Measurements from ENCODE around the gene SPRED1. TPM values are rescaled to one million over a fixed set of nuclear protein-coding genes. Genes with fewer than 3 reads are reported as not detected.

Gene SPRED1
- total RNA-seq, 1 donor from 2014 or later: 22.9 TPM

DNA sequence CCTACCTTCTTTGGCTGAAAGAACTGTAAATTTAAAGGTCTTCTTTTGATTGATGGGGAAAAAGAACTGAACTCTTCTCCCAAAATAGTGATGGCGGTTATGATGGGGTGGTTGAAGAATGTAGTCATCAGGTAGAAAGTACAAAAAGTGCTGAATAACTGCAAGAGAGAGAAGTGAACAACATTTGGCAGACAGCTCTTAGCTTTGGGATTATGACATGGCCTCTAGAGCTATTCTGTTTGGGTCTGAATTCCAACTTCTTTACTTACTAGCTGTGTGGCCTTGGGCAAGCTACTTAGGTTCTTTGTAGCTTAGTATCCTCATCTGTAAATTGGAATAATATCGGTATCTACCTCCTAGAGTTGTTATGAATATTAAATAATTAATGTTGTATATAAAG, 91.7 kb downstream of the SPRED1 start:
- Mint-ChIP-seq H3K36me3 (ENCODE audit: insufficient read depth) (peaks cover 19% of the 10 kb centered on the region), H3K27me3 (no peaks in the 10 kb centered on the region), H3K4me3 (ENCODE audit: low read depth) (no peak overlapping the region), H3K9me3 (ENCODE audit: low read depth) (no peaks in the 10 kb centered on the region), H3K4me1 (ENCODE audit: low read depth) (peaks cover 5% of the 10 kb centered on the region), H3K27ac (no peak overlapping the region)
- no peak for DNase-seq (ENCODE audit: low spot score, unreplicated experiment)
- TF ChIP-seq, protein P1, sequence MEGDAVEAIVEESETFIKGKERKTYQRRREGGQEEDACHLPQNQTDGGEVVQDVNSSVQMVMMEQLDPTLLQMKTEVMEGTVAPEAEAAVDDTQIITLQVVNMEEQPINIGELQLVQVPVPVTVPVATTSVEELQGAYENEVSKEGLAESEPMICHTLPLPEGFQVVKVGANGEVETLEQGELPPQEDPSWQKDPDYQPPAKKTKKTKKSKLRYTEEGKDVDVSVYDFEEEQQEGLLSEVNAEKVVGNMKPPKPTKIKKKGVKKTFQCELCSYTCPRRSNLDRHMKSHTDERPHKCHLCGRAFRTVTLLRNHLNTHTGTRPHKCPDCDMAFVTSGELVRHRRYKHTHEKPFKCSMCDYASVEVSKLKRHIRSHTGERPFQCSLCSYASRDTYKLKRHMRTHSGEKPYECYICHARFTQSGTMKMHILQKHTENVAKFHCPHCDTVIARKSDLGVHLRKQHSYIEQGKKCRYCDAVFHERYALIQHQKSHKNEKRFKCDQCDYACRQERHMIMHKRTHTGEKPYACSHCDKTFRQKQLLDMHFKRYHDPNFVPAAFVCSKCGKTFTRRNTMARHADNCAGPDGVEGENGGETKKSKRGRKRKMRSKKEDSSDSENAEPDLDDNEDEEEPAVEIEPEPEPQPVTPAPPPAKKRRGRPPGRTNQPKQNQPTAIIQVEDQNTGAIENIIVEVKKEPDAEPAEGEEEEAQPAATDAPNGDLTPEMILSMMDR (IDR thresholded peaks at IDR 0.05; ENCODE audit: unreplicated experiment): no peak

DNA sequence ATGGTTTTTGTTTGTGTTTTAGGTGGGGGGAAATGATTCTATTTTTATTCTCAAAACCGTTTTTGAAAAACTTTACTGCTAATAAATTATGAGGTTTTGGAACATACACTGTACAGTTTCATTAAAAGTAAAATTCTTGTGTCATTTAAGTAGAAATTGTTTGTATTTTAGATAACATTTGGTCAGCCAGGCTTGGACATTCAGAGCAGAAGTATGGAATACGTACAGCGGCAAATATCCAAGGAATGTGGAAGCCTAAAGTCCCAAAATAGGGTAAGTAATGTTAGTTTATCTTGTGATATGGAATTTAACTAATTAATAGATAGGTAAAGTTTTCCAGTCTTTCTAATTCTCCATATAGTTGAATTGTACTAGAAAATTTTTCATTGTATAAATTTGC, 96.6 kb downstream of the SPRED1 start:
- peaks cover 11% of the 10 kb centered on the region for H3K36me3 Mint-ChIP-seq (ENCODE audit: insufficient read depth)
- no peak overlapping the region for H3K27ac Mint-ChIP-seq
- no peak for DNase-seq (ENCODE audit: low spot score, unreplicated experiment)
- H3K9me3 Mint-ChIP-seq (ENCODE audit: low read depth): no peaks in the 10 kb centered on the region
- H3K27me3 Mint-ChIP-seq: no peaks in the 10 kb centered on the region
- TF ChIP-seq, protein P1 (IDR thresholded peaks at IDR 0.05; ENCODE audit: unreplicated experiment): no peak
- no peak overlapping the region for H3K4me3 Mint-ChIP-seq (ENCODE audit: low read depth)
- H3K4me1 Mint-ChIP-seq (ENCODE audit: low read depth): peaks cover 5% of the 10 kb centered on the region

DNA sequence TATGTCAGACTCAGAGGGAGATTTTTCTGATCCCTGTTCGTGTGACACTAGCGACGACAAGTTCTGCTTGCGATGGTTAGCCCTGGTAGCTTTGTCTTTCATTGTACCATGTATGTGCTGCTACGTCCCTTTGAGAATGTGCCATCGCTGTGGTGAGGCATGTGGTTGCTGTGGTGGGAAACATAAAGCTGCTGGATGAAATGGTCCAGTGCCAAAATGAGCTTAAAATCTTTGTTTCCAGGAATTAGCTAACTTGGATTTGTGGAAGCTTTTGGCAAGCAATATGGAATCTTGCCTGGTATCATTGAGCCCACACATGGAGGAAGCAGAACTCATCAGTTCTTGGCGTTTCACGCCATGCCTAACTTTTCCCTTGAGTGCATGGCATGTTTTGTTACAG, 98.8 kb downstream of the SPRED1 start:
- Mint-ChIP-seq H3K9me3 (ENCODE audit: low read depth) (no peaks in the 10 kb centered on the region), H3K4me1 (ENCODE audit: low read depth) (peaks cover 5% of the 10 kb centered on the region), H3K4me3 (ENCODE audit: low read depth) (no peak overlapping the region), H3K27ac (no peak overlapping the region), H3K27me3 (no peaks in the 10 kb centered on the region), H3K36me3 (ENCODE audit: insufficient read depth) (peaks cover 8% of the 10 kb centered on the region)
- DNase-seq (ENCODE audit: low spot score, unreplicated experiment): no peak
- TF ChIP-seq, protein P1 (IDR thresholded peaks at IDR 0.05; ENCODE audit: unreplicated experiment): no peak

DNA sequence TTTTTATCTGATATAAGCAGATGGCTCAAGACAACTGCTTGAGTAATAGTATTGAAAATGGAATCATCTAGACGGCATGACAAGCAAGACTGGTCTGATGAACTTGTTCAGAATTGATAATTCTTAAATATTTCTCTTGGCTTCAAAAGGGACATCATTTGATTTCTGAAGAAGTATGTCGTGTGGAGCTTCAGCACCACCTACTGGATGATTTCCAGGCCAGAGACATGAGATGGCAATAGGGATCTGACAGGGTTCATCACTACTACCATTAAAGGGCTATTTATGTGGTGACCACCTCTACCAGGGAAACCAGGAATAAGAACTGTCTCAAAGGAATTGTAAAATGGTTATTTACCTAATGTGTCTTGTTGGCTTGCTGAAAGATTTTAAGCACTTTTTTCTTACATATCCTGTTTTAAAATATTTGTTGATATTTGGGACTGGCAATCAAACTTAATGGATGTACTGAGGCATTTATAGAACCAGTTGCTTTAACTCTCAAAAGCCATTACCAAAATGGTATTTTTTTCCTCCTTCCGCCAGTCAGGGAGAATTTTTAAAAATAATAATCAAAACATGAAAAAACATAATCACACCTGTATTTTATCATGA, 101.8 kb downstream of the SPRED1 start:
- Mint-ChIP-seq H3K27ac (peak overlapping the region; percentile 41), H3K4me1 (ENCODE audit: low read depth) (no peaks in the 10 kb centered on the region)
- DNase-seq (ENCODE audit: low spot score, unreplicated experiment): peak; percentile 21

DNA sequence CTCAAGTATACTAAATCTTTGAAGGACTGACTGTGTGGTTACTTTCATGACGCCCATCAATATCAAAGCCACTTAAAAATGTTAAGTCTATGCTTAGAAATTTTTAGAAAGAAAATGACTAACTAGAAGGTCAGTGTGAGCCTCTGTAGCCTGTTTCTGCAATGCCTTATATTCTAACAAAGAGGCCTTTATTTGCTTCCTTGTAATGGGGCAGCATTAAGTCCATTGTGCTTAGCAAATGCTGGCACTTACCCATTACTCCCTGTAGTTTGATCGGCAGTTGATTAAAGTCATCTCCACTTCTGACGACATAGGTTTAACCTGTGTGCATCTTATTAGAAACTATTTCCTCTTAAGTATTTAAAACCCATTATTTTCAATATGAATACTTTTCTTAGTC, 109.7 kb downstream of the SPRED1 start:
- no peak for DNase-seq (ENCODE audit: low spot score, unreplicated experiment)
- Mint-ChIP-seq H3K9me3 (ENCODE audit: low read depth) (peaks cover 4% of the 10 kb centered on the region), H3K4me3 (ENCODE audit: low read depth) (no peak overlapping the region), H3K27me3 (peaks cover 4% of the 10 kb centered on the region), H3K27ac (no peak overlapping the region), H3K4me1 (ENCODE audit: low read depth) (no peaks in the 10 kb centered on the region), H3K36me3 (ENCODE audit: insufficient read depth) (no peaks in the 10 kb centered on the region)
- TF ChIP-seq, protein P1 (IDR thresholded peaks at IDR 0.05; ENCODE audit: unreplicated experiment): no peak

More for the DNA sequence above, 101.8 kb downstream of the SPRED1 start:
- TF ChIP-seq, protein P1 (IDR thresholded peaks at IDR 0.05; ENCODE audit: unreplicated experiment): peak; percentile 81
- Mint-ChIP-seq H3K9me3 (ENCODE audit: low read depth) (no peaks in the 10 kb centered on the region), H3K27me3 (no peaks in the 10 kb centered on the region), H3K4me3 (ENCODE audit: low read depth) (no peak overlapping the region), H3K36me3 (ENCODE audit: insufficient read depth) (peaks cover 7% of the 10 kb centered on the region)

All from progenitor cell of endocrine pancreas (in vitro differentiated cells).